Lower leg skin (tissue), 4 donors: Measurements from ENCODE around the gene HSPA6. TPM values are rescaled to one million over a fixed set of nuclear protein-coding genes. Genes with fewer than 3 reads are reported as not detected.

Experiments used
- DNase-seq, 2 donors: peaks; one replicate each; pipeline ENCODE4 v3.0.0-alpha.2; 2019; ENCODE audit warnings: low spot score in 2 of 2
- H3K4me3 ChIP-seq: fragments of 200-600 bp; sonication (generic); 2 replicates; pipeline ENCODE4 v1.5.1; 2017; ENCODE audit warnings: mild to moderate bottlenecking, low read depth; ENCODE audit not compliant: poor library complexity, severe bottlenecking
- POLR2A ChIP-seq, 2 donors: fragments of 450-650 bp; IDR thresholded peaks; one replicate each; pipeline ENCODE4 v1.6.1; 2016 to 2017; ENCODE audit warnings: antibody characterized with exemption in 2 of 2, mild to moderate bottlenecking in 1 of 2, moderate library complexity in 1 of 2
- WGBS, 2 donors: methylation state at CpG; one replicate each; pipeline ENCODE4 v1.1.5; 2018; 5-methylcytosine and 5-hydroxymethylcytosine counted together
- intact Hi-C: fragments of 100-400 bp; cut with DNase I; formaldehyde crosslinking; loops from one replicate; pipeline ENCODE4 v1.15.0; 2023; ENCODE audit warnings: low total_unique reads
- total RNA-seq, 4 donors: library from RNA; depleted of rRNA; stranded (reverse); fragments of >200 nt; gene quantifications; one replicate each; pipeline ENCODE4 v1.1.0, GENCODE V29; 2016
- TF ChIP-seq, protein P1 (sequence below), 3 donors: fragments of 450-650 bp; IDR thresholded peaks; one replicate each; pipeline ENCODE4 v1.5.1; 2016; ENCODE audit warnings: antibody characterized with exemption in 3 of 3, mild to moderate bottlenecking in 3 of 3, moderate library complexity in 2 of 3

HSPA6 gene
- total RNA-seq, 4 donors from 2014 or later, result 2.0 to 5.0 (median 4.5) TPM

GRCh38 chr1:161501234-161501633 is 23.1 kb upstream of the HSPA6 start:
- DNase-seq, result no peak
- intact Hi-C loops, result no loop called here
- WGBS, 2 donors, result 77 to 97% methylated on average over 1 of the region's 1 CpG
- no peak overlapping the region for H3K4me3 ChIP-seq
- TF ChIP-seq, protein P1, sequence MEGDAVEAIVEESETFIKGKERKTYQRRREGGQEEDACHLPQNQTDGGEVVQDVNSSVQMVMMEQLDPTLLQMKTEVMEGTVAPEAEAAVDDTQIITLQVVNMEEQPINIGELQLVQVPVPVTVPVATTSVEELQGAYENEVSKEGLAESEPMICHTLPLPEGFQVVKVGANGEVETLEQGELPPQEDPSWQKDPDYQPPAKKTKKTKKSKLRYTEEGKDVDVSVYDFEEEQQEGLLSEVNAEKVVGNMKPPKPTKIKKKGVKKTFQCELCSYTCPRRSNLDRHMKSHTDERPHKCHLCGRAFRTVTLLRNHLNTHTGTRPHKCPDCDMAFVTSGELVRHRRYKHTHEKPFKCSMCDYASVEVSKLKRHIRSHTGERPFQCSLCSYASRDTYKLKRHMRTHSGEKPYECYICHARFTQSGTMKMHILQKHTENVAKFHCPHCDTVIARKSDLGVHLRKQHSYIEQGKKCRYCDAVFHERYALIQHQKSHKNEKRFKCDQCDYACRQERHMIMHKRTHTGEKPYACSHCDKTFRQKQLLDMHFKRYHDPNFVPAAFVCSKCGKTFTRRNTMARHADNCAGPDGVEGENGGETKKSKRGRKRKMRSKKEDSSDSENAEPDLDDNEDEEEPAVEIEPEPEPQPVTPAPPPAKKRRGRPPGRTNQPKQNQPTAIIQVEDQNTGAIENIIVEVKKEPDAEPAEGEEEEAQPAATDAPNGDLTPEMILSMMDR (IDR thresholded peaks at IDR 0.05), result no peak
- no peak for TF ChIP-seq POLR2A (IDR thresholded peaks at IDR 0.05)

GRCh38 chr1:161502181-161502580 is 22.2 kb upstream of the HSPA6 start:
- no peak for TF ChIP-seq POLR2A (IDR thresholded peaks at IDR 0.05)
- TF ChIP-seq, protein P1 (IDR thresholded peaks at IDR 0.05), result no peak
- no peak for DNase-seq
- H3K4me3 ChIP-seq, result no peak overlapping the region
- WGBS, 2 donors, result 84 to 87% methylated on average over 4 of the region's 4 CpGs
- intact Hi-C loops, result no loop called here

- no peak overlapping the region for H3K4me3 ChIP-seq
- intact Hi-C loops, result no loop called here
- DNase-seq, result no peak
- TF ChIP-seq, protein P1 (IDR thresholded peaks at IDR 0.05), result no peak
- no peak for TF ChIP-seq POLR2A (IDR thresholded peaks at IDR 0.05)
- WGBS, 2 donors, result 42 to 48% methylated on average over 1 of the region's 1 CpG
These were observed 21.5 kb upstream of the HSPA6 start for GRCh38 chr1:161502641-161503393.

- DNase-seq, result no peak
- intact Hi-C loops, result no loop called here
- H3K4me3 ChIP-seq, result no peak overlapping the region
- TF ChIP-seq POLR2A (IDR thresholded peaks at IDR 0.05), result no peak
- TF ChIP-seq, protein P1 (IDR thresholded peaks at IDR 0.05), result no peak
These were observed 21.0 kb upstream of the HSPA6 start for GRCh38 chr1:161503394-161503748.

GRCh38 chr1:161505686-161506085 is 18.7 kb upstream of the HSPA6 start:
- 85 to 87% methylated on average over 6 of the region's 6 CpGs for WGBS, 2 donors
- intact Hi-C loops, result no loop called here
- no peak overlapping the region for H3K4me3 ChIP-seq
- TF ChIP-seq, protein P1 (IDR thresholded peaks at IDR 0.05), result no peak
- TF ChIP-seq POLR2A (IDR thresholded peaks at IDR 0.05), result no peak
- DNase-seq, result no peak
